HG02763 (cell line): ENCODE measurements around the gene IFI44.

Experiments
- ATAC-seq: cut with Tn5 transposase; IDR thresholded peaks from one replicate; pipeline ENCODE4 v1.9.1; 2021; ENCODE audit warnings: mild to moderate bottlenecking, moderate library complexity; ENCODE audit not compliant: unreplicated experiment

The IFI44 gene

GRCh38 chr1:78651241-78651640, 1.6 kb downstream of the IFI44 start:
- ATAC-seq: peak; percentile 35

GRCh38 chr1:78652019-78652560, 2.5 kb downstream of the IFI44 start:
- ATAC-seq: no peak

GRCh38 chr1:78658901-78659300, 9.3 kb downstream of the IFI44 start:
- ATAC-seq: no peak

- no peak for ATAC-seq
Observed at GRCh38 chr1:78663923-78664322, 14.3 kb downstream of the IFI44 start.

- ATAC-seq: no peak
Observed at GRCh38 chr1:78664763-78665162, 15.1 kb downstream of the IFI44 start.

GRCh38 chr1:78665809-78666208, 16.2 kb downstream of the IFI44 start:
- ATAC-seq: no peak

- ATAC-seq: no peak
Observed at GRCh38 chr1:78667939-78668338, 18.3 kb downstream of the IFI44 start.

- ATAC-seq: no peak
Observed at GRCh38 chr1:78668427-78668826, 18.8 kb downstream of the IFI44 start.

GRCh38 chr1:78672428-78672827, 22.8 kb downstream of the IFI44 start:
- ATAC-seq: no peak

GRCh38 chr1:78673120-78673519, 23.5 kb downstream of the IFI44 start:
- no peak for ATAC-seq

GRCh38 chr1:78676347-78676982, 26.8 kb downstream of the IFI44 start:
- no peak for ATAC-seq

- no peak for ATAC-seq
Observed at GRCh38 chr1:78676993-78677392, 27.4 kb downstream of the IFI44 start.

- no peak for ATAC-seq
Observed at GRCh38 chr1:78677788-78678187, 28.2 kb downstream of the IFI44 start.

GRCh38 chr1:78678324-78678723, 28.7 kb downstream of the IFI44 start:
- ATAC-seq: peak; percentile 81

- ATAC-seq: no peak
Observed at GRCh38 chr1:78681265-78681664, 31.6 kb downstream of the IFI44 start.

GRCh38 chr1:78682496-78682895, 32.9 kb downstream of the IFI44 start:
- no peak for ATAC-seq

- ATAC-seq: no peak
Observed at GRCh38 chr1:78683079-78683478, 33.4 kb downstream of the IFI44 start.

- ATAC-seq: no peak
Observed at GRCh38 chr1:78687315-78687714, 37.7 kb downstream of the IFI44 start.

- ATAC-seq: no peak
Observed at GRCh38 chr1:78687914-78688313, 38.3 kb downstream of the IFI44 start.

- ATAC-seq: no peak
Observed at GRCh38 chr1:78688697-78689096, 39.1 kb downstream of the IFI44 start.

GRCh38 chr1:78690516-78690915, 40.9 kb downstream of the IFI44 start:
- no peak for ATAC-seq

GRCh38 chr1:78691995-78692747, 42.5 kb downstream of the IFI44 start:
- ATAC-seq: no peak
